ENCODE measurements around the gene FLG.
"Not testable (repeated sequence)": the region's sequence is repeated elsewhere in the genome, so short reads cannot be mapped to it uniquely, and the experiment has no call there.

FLG gene

DNA sequence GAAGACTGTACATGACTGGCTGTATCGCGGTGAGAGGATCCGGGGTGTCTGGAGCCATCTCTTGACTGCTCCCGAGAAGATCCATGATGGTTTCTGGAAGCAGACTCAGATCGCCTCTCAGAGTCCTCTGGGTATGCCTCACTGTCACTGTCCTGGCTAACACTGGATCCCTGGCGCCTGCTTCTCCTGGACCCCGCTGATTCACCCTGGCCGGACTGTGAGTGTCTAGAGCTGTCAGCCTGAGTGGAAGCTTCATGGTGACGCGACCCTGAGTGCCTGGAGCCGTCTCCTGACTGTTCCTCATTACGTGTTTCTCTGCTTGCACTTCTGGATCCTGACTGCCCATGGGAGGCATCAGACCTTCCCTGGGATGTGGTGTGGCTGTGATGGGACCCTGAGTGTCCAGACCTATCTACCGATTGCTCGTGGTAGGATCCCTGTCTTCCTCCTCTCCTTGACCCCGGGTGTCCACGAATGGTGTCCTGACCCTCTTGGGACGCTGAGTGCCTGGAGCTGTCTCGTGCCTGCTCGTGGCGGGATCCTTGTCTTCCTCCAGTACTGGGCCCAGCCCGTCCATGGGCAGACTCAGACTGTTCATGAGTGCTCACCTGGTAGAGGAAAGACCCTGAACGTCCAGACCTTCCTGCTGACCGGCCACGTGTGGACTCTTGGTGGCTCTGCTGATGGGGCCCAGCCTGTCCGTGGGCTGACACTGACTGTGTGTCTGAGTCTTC, 21.7 kb downstream of the FLG start:
- in situ Hi-C loops (cut with HindIII; ENCODE audit: low sequenced_read_pairs): not testable (repeated sequence)

DNA sequence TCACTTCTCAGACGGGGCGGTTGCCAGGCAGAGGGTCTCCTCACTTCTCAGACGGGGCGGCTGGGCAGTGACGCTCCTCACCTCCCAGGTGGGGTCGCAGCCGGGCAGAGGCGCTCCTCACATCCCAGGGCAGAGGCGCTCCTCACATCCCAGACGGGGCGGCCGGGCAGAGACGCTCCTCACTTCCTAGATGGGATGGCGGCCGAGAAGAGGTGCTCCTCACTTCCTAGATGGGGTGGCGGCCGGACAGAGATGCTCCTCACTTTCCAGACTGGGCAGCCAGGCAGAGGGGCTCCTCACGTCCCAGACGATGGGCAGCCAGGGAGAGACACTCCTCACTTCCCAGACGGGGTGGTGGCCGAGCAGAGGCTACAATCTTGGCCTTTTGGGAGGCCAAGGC, 68.6 kb downstream of the FLG start:
- in situ Hi-C loops (cut with HindIII; ENCODE audit: low sequenced_read_pairs): not testable (repeated sequence)

Data from DLD1 (cell line).